ENCODE data around the gene C4BPA. TPM values are rescaled to one million over a fixed set of nuclear protein-coding genes. Genes with fewer than 3 reads are reported as not detected.

Gene C4BPA
- total RNA-seq, 1 donor from 2014 or later: not detected

DNA sequence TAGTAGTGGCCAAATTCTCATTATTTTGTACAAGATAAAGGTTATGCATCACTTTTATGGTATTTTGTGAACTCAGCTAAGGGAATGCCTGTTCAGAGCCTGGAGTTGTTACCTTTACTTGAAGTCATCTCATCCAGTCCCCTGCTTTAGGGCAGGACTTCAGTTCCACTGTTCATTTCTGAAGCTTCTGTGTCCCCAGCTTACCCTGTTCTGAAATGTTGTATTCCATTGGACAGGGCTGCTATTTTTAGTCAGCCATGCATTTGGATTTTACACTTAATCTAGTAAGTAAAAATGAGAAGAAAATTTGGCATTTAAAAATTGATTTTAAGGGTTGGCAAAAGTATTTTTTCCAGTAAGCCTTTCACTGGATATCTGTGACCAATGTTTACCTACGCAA is 27.0 kb upstream of the C4BPA start:
- intact Hi-C loops (cut with micrococcal nuclease): loop anchor here (1.0 to 5.0 kb wide), 5 partner anchors 142 to 442 kb away; partner anchors contain the start of genes DYRK3 and IL20

DNA sequence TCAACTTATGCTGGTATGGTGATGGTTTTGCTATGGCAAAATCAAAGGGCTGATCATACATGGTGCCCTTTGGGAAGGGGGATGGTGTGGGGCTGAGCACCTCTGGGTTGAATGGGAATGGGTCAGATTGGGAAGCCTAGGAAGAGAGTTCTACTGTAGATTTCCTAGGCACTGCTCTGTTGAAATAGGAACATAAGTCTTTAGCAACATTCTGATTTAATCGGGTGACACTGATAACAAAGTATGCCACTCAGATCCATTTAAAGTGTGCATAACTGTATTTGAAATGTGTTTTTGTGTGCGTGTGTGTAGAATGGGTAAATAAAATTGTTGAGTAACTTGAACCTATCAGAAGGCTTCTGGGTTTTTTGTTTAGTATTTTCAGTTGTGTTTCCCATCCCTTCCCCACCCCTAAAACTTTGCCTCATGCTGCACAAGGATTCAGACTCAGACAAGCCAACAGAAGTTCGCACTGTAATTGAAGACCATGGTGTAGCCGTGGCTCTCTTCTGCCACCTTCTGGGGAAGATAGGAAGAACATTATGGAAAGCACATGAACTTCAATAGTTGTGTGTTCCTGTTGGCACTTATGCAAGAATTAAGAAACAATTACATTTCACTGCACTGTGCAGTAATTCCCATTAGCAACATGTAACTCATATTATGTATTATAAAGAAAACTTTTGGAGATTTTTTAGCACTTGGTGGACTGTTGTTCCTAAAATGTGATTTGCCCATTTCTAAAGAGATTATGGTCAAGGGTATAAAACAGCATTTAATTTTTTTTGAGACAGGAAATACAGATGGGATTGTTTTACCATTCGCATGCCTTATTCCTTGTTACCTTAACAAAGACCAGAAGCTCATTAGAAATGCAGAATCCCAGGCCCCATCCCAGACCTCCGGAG is 26.3 kb upstream of the C4BPA start:
- intact Hi-C loops (cut with micrococcal nuclease): loop anchor here (1.0 to 5.0 kb wide), 9 partner anchors 27 to 443 kb away; partner anchors contain the start of genes DYRK3 and IL20

DNA sequence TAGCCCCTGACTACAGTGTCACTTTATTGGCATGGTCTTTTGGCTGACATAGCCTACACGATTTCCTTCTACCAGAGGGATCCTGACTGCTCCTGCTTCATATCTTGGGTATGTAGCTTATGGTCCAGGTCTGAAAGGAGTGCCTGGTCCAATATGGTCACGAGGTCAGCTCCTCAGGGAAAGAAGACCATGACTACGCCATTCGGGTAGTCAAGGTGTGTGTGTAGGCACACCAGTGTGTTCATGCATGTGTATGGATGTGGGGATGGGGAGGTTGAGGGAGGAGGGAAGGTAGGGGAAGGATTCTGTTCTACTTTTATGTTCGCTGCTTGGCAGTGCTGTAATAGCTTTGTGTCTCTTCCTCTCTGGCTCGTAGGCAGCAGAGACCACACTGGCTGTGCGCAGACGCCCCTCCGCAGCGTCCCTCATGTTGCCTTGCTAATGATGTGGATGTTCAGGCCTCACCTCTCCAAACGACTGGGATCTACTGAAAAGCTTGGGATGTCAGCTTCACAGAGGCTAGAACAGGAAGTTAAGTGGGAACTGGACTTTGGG is 25.4 kb upstream of the C4BPA start:
- intact Hi-C loops (cut with micrococcal nuclease): loop anchor here (1.0 to 5.0 kb wide), 5 partner anchors 28 to 421 kb away; no protein-coding TSS in a partner anchor

DNA sequence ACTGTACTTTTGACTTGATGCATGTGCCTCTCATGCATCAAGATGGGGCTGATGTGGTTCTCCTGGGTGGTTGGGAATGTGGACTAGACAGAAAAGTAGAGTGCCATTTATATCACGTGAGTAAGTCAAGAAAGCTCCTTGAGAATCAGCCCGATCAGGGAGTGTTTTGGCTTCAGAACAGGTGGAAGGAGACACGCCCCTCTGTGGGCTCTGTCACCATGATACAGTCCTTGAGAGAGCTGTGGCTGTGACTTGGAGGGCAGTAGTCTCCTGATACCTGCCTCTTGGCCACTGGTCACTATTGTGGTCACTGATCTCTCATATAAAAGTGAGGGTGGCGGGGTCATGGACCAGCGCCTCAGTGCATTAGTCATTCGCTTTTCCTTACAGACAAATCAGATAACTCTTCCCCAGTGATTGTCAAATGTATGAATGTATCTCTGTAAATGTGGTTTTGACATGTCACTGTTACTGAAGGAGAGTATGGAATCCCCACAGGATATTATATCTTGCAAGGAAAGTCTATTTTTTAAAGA is 24.3 kb upstream of the C4BPA start:
- intact Hi-C loops (cut with micrococcal nuclease): loop anchor here (2.0 to 5.0 kb wide), 2 partner anchors 97 to 352 kb away; no protein-coding TSS in a partner anchor

DNA sequence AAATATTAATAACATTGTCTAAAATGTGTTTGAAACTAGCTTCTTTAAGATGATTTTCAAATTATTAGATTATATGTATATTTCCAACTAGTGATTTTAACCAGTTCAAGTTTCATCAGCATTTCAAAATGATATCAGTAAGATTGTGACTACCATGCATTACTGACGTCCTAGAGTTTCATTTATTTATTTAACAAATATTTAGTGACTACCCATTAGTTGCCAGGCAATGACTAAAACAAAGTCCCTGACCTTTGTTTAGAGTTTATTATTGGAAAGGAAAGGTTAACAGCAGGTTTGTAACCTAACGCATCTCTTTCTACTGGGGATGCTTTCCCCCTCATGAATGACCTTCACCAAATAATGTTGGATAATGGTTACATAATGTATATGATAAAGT is 22.9 kb upstream of the C4BPA start:
- intact Hi-C loops (cut with micrococcal nuclease): no loop called here

DNA sequence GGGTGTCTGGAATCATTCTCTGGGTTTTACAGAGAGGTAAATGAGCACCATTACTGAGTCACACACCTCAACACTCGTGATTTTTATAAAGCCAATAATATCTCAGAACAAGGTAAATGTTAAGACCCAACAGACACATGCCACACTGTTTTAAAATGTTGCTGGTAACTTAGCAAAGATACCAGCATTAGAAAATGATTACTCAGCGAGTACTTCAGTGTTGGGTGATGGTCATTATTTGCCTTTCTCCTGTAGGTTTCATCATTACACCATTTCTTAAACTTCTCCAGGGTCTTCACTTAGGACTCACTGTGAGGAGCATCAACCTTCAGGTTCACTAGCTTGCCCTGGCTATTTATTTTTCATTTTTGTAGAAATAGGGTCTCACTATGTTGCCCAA is 22.2 kb upstream of the C4BPA start:
- intact Hi-C loops (cut with micrococcal nuclease): no loop called here

DNA sequence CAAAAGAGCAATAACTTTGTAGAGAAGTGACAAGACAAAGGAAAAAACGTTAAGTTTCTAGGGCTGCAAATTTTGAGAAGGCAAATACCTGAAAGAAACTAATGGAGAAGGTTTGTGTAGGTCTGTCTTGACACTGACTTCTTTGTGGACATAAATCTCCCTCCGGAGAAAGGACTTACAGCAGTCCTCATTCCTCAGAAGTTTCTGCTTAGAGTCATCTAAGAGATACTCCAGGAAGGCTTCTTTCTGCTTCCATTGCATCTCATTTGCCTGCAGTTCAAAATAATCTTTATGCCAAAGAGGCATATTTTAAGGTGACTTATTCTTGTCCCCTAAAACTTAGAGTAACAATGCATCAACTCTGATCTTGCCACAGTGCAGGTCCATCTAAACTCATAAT is 19.8 kb upstream of the C4BPA start:
- intact Hi-C loops (cut with micrococcal nuclease): loop anchor here (1.0 to 2.0 kb wide), 4 partner anchors 237 to 415 kb away; partner anchors contain the start of gene CD55

DNA sequence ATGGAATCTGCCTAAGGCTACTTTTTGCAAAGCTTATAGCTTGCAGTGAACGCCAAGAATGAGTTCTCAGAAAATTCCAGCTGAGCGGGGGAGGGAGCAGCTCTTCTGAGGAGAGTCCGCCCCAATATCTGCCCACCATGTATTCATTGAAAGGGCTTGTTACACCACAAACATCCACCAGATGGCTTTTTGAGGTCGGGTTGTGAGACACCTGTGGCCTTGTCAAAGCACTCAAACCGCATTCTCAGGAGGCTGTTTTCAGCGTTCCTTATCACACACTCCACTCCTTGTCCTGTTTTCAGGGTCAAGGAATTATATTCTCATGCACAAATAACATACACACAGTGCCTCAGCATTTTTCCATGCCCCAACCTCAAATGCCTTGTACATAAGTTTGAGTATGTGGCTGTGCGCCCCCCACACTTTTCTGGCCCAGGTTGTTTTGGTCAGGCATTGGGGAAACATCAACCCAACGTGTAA is 19.3 kb upstream of the C4BPA start:
- intact Hi-C loops (cut with micrococcal nuclease): loop anchor here (1.0 to 2.0 kb wide), 4 partner anchors 237 to 415 kb away; partner anchors contain the start of gene CD55

DNA sequence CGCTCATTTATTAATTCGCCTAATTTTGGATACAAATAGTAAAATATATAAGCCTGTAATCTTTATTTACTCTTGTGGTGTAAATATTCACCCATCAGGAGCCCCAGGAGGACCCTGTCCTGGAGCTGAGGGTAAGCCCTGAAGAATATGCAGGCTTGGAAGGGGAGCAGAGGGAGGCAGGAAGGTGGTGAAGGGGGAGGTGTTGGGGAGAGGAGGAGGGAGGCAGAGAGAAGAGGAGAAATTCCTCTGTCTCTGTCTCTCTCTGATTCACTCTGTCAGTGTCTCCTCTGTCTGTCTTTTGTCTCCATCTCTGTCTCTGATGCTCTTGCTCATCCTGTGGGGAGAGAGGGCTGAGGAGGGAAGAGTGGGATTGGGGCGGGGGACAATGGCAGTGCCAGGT is 18.1 kb upstream of the C4BPA start:
- intact Hi-C loops (cut with micrococcal nuclease): loop anchor here (2.0 kb wide), 1 partner anchor 251 kb away; no protein-coding TSS in a partner anchor

DNA sequence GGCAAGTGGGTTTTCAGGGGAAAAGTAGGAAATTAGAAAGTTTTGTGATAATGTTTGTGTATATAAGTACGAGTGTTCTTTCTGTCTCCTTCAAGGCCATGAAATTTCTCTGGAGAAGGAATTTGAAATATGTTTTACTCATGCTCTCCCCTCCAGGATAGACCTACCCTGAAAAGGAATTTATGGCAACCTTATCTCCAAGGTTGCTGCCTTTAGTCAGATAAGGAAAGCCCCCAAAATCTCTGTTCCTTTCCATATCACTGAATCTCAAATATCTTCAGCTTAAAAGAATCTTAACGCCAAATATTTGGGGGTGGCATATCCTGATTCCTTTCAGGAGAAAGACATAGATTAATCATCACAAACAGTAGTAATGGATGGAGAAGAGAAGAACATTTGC is 15.9 kb upstream of the C4BPA start:
- intact Hi-C loops (cut with micrococcal nuclease): no loop called here

DNA sequence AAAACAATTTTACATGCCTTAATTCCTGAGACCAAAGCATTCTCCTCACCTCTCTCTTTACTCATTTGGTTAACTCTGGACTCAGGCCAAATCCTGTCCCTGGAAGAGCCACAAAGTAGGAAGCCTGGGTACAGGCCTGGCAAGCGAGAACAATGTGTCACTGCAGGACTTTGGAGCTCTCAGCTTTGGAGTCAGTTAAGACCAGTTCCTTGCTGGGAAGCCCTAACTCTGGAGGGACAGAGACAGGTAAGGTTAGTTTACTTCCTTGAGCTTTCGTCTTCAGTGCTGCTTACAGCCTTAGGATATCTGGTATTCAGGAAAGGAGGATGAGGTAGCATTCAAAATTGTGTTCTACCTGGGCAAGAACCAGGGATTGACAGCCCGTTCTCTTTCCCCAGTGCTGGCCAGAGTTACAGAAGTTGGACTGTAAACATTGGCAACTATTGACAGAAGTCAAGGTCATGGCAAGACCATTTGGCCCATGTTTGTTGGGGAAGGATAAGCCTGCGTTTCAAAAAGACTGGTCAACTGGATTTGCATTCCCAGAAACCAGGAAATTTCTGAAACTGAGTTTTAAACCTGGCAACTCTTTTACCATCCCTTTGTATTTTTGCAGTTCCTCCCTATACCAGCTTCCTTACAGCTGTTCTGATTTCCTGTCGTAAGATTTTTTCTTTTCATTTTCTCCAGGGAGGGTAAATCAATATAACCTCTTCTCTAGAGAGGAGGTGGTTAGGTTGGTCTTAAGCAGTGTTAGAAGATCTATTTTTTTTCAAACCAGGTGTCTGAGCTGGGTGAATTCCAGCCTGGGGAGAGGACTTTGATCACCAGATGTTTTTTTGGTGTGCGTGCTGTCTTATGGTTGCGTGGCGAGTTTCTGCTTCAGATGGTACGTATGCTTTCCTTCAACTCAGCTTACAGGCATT is 15.1 kb upstream of the C4BPA start, which contains the start of gene C4BPB:
TSS of gene C4BPB (plus strand) at position 160 of the 926 bp plus-strand sequence. CDS start at position 832, 672 bp downstream.
- intact Hi-C loops (cut with micrococcal nuclease): loop anchor here (1.0 kb wide), 2 partner anchors 9 to 39 kb away; no protein-coding TSS in a partner anchor

DNA sequence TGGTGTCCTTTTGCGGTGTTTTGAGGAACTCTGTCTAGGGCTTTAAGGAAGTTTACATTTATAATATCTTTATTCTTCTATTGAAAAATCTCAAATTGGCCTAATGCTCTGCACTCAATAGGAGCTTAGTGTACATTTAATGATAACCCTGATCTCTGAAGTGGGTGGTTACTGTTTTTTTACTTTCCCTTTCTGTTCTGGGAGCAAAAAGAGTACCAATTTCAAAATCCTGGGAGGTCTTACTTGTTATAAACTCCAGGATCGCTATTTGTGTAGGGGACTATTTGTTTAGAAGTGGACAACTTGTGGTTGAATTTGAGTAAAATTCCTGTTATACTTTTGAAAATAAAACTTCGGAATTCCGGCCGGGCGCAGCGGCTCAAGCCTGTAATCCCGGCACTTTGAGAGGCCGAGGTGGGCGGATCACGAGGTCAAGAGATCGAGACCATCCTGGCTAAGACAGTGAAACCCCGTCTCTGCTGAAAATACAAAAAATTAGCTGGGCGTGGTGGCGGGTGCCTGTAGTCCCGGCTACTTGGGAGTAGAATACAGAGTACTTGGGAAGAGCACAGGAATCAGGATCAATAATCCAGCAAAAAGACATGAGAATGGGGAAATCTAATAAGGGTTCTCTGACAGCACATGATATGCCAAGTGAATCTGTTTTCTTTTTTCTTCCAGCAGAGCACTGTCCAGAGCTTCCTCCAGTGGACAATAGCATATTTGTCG is 14.2 kb upstream of the C4BPA start:
- intact Hi-C loops (cut with micrococcal nuclease): loop anchor here (1.0 kb wide), 2 partner anchors 9 to 39 kb away; no protein-coding TSS in a partner anchor

DNA sequence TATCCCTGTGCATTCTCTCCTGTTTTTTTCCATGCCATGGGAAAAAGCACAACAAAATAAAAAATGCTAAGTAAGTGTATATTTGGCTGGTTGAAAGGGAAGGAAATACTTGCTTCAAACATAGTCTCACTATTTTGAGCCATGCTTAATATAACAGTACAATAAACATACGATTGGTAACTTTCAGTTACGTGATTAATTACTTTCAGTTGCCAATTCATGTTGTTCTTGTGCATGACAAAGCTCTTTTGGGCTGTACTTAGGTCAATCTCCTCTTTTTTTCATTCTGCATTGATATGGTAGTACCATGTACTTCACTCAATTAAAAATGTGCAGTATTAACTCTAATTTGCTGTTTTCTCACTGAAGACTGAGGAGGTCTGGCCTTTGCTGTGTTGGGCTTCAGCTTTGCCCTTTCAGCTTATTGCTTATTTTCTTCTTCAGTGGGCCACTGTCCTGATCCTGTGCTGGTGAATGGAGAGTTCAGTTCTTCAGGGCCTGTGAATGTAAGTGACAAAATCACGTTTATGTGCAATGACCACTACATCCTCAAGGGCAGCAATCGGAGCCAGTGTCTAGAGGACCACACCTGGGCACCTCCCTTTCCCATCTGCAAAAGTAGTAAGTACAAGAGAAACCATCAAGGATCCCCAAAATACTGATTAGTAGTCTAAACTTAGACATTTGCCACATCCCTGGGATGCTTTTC is 12.7 kb upstream of the C4BPA start:
- intact Hi-C loops (cut with micrococcal nuclease): no loop called here

DNA sequence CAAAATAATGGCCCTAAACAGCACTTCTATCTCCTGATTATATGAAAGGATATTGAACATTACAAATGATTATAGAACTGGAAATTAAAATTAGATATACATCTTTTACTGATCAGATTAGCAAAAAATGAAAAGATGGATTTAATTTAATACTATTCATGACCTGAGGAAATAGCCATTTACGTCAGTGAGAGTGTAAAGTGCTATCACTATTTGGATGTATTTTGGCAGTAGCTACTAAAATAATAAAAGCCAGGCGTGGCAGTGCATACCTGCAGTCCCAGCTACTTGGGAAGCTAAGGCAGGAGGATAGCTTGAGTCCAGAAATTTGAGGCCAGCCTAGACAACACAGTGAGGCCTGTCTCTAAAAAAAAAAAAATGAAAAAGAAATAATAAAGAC is 10.1 kb upstream of the C4BPA start:
- intact Hi-C loops (cut with micrococcal nuclease): no loop called here

DNA sequence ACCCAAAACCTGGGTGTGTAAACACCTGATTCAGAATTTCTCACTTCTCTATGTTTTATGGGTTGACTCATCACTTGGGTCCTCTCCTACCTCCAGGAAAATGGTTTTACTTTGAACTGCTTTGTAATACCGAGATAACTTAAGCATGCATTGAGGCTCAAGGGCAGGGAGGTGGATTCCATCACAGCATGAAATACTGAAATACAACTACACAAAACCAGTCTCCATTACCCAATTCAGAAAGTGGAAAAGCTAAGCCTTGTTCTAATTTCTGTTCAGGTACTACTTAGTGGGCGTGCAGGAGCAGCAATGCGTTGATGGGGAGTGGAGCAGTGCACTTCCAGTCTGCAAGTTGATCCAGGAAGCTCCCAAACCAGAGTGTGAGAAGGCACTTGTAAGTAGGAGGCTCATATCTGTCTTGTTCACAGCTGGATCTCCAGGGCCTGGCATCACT is 6.1 kb upstream of the C4BPA start:
- intact Hi-C loops (cut with micrococcal nuclease): loop anchor here (1.0 kb wide), 2 partner anchors 9 to 223 kb away; partner anchors contain the start of gene CD55

DNA sequence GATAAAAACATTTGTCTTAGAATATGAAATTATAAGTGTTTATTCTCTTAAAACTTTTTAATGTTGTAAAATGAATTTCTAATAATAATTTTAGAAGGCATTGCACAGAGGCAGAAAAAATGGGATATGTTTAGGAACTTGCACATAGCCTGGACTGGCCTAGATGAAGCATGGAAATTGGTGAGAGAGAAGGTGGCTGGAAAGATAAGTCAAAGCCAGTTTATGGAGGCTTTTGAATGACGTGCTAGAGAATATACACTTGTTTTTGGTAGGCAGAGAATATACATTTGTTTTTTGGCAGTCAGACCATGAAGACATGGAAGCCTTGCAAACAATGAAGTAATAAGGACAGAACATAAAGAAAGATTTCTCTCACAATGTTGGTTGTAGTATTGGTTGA is 2.3 kb upstream of the C4BPA start:
- intact Hi-C loops (cut with micrococcal nuclease): no loop called here

DNA sequence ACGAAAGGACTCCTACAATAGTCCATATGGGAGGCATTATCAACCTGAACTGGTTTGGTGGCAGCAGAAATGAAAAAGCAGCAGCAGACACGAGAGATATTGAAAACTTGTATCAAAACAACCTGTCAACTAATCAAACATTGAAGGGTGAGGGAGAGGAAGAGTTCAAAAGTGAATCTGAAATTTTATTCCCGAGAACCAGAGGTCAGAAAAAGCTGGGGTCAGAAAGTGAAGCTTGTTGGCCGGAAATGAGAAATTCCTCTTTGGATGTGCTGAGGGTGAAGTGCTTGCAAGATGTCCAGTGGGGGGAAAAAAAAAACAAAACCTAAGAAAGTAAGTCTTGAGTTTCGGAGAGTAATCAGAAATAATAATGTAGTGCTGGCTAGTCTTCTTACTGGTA is 1.9 kb upstream of the C4BPA start:
- intact Hi-C loops (cut with micrococcal nuclease): no loop called here

DNA sequence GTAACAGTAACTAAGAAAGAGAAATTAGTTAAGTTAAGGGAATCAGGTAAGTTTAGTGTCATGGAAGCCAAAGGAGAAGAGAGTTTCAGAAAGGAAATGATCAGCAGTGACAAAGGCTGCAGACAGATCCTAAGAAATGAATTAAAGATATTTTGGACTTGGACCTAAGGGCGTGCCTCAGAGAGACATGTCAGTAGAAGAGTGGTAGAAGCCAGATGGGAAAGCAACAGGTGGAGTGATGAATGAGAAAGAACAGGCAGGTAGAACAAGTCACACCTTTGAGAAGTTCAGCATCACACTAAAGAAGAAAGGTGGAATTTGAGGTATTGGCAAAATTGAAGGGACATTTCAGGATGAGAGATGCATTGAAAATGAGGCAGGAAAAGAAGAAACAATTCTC is 1.4 kb upstream of the C4BPA start:
- intact Hi-C loops (cut with micrococcal nuclease): no loop called here

DNA sequence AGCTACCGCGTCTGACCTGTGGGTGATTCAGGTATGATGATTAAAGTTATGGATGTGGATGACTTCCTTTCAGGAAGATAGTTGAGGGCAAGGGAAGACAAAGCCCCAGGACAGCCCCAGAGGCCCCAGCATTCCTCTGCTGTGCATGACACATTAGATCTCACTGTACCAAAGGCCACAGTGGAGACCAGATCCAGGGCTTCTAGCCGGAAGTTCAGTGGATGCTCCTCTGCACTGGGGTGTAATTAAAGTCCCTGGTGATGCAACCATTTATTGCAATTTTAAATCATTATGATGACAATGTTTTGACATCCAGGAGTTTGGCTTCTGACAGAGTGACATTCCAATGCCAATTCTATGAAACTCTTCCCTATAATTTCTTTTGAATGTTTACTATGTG is 5.0 kb downstream of the C4BPA start:
- intact Hi-C loops (cut with micrococcal nuclease): no loop called here
